AG09309 (cell line): Measurements from ENCODE around the gene SLC7A7.
"Not testable (repeated sequence)": the region's sequence is repeated elsewhere in the genome, so short reads cannot be mapped to it uniquely, and the experiment has no call there.

Source experiments
- DNase-seq: peaks from one replicate; pipeline ENCODE4 v3.0.0-alpha.2; 2010; ENCODE audit warnings: low read depth
- H3K4me3 ChIP-seq: 2 replicates; pipeline ENCODE4 v1.5.1; 2011; ENCODE audit warnings: mild to moderate bottlenecking, low read depth, low read length, moderate library complexity; ENCODE audit not compliant: control insufficient read depth
- TF ChIP-seq, protein P1 (sequence below): IDR thresholded peaks from 2 replicates; pipeline ENCODE4 v1.5.1; 2011; ENCODE audit warnings: mild to moderate bottlenecking, low read depth, low read length, inconsistent platforms; ENCODE audit not compliant: insufficient read depth, control insufficient read depth; ENCODE audit errors: missing control alignments

SLC7A7 gene

DNA sequence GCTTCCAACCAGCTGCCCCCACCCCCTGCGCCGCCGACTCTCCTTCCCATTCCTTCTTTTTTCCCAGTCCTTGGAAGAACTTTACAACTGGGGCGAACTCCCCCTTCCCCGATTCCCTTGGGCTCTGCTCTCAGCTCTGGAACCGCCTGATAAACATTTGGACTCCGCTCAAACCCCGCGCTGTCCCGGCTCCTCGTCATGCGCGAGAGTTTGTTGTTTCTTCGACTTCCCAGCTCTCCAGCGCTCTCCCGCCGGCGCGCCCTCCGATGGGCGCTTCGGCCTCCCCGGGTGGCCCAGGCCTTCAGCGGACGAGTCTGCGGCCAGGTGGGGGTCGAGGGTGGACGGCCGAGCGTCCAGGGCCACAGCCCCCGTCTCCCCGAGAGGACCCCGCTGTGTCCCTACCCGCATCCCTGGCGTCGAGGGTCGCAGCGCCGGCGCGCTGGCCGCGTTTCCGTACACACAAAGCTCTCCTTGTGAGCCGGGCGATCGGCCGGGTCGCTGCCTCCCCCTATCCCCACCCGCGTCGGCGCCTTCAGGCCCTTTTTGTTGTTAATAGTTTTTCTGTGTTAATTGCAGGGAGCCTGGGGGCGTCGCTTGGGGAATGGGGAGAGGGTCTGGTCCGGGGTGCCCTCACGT lies 22.0 kb upstream of the SLC7A7 start:
- peak overlapping the region; percentile 86 for H3K4me3 ChIP-seq
- TF ChIP-seq, protein P1, sequence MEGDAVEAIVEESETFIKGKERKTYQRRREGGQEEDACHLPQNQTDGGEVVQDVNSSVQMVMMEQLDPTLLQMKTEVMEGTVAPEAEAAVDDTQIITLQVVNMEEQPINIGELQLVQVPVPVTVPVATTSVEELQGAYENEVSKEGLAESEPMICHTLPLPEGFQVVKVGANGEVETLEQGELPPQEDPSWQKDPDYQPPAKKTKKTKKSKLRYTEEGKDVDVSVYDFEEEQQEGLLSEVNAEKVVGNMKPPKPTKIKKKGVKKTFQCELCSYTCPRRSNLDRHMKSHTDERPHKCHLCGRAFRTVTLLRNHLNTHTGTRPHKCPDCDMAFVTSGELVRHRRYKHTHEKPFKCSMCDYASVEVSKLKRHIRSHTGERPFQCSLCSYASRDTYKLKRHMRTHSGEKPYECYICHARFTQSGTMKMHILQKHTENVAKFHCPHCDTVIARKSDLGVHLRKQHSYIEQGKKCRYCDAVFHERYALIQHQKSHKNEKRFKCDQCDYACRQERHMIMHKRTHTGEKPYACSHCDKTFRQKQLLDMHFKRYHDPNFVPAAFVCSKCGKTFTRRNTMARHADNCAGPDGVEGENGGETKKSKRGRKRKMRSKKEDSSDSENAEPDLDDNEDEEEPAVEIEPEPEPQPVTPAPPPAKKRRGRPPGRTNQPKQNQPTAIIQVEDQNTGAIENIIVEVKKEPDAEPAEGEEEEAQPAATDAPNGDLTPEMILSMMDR: no peak
- no peak for DNase-seq

DNA sequence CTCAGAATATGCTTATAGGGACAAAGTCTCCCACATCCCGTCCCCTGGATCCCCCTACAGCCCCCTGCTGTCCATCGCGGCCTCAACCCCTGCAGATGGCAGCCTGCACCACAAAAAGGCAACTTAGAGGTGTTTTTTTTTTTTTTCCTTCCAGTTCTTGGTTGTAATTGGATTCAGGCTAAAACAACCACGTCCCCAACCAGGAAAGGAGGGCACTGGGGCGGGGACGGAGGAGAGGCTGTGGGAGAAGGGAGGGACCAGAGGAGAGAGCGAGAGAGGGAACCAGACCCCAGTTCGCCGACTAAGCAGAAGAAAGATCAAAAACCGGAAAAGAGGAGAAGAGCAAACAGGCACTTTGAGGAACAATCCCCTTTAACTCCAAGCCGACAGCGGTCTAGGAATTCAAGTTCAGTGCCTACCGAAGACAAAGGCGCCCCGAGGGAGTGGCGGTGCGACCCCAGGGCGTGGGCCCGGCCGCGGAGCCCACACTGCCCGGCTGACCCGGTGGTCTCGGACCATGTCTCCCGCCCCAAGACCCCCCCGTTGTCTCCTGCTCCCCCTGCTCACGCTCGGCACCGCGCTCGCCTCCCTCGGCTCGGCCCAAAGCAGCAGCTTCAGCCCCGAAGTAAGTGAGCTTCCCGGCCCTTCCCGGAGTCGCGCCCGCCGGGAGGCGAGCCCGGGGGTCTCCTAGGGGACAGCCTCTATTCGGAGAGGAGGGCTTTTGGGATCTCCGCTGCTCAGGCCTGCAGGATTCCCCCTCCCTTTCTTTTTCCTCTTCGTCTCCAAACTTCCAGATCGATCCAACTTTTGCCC lies 21.3 kb upstream of the SLC7A7 start, which contains the start of gene MMP14:
MMP14 (plus strand) TSS at position 285 of the 813 bp plus-strand sequence; CDS start at position 518, 233 bp downstream.
- peak within 1 kb of the TSS; percentile 86 for H3K4me3 ChIP-seq
- no peak for DNase-seq
- TF ChIP-seq, protein P1: peak; percentile 66

DNA sequence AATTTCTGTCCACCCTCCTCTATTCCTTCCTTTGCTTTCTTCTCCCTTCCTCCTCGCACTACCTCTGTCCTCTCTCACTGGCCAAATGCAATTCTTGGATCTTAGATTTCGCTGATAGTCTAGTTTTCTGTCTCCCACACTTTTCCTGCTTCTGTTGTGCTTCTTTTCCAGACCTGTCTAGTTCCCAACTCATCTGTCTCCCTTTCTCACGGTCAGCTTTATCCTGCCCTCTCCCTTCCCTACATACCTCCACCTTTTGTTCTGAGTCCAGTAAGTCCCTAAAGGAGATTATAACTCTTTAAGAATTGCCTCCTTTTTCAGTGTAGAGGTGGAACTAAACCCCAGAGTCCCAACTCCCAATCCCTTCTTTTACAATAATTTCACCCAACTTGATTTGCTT lies 20.3 kb upstream of the SLC7A7 start:
- no peak for DNase-seq
- no peak overlapping the region for H3K4me3 ChIP-seq
- TF ChIP-seq, protein P1: no peak

DNA sequence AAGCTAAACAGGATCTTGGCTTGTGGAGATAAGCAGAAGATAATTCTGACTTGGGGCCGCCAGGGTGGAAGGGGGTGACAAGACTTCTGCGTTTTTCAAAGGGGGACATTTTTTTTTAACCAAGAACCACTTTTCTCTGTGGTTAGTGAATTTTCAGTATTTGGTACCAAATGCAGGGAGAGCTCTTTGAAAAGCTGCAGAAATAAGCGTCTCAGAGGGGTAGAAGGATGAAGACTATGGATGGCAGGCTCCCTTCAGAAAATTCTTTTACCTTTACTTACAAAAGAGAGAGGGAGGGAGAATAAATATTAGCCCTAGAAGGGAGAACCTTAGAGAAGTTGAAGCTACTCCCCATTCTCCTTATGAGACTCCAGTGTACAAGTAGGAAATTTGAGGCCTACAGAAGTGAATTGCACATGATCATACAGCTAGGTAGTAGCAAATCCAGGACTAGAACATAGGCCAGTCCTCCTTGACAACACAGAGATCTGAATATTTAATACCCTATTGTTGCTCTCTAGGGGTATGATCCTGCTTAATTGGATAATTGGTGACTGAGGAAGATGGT lies 15.3 kb upstream of the SLC7A7 start:
- TF ChIP-seq, protein P1: no peak
- H3K4me3 ChIP-seq: peak overlapping the region; percentile 60
- no peak for DNase-seq

DNA sequence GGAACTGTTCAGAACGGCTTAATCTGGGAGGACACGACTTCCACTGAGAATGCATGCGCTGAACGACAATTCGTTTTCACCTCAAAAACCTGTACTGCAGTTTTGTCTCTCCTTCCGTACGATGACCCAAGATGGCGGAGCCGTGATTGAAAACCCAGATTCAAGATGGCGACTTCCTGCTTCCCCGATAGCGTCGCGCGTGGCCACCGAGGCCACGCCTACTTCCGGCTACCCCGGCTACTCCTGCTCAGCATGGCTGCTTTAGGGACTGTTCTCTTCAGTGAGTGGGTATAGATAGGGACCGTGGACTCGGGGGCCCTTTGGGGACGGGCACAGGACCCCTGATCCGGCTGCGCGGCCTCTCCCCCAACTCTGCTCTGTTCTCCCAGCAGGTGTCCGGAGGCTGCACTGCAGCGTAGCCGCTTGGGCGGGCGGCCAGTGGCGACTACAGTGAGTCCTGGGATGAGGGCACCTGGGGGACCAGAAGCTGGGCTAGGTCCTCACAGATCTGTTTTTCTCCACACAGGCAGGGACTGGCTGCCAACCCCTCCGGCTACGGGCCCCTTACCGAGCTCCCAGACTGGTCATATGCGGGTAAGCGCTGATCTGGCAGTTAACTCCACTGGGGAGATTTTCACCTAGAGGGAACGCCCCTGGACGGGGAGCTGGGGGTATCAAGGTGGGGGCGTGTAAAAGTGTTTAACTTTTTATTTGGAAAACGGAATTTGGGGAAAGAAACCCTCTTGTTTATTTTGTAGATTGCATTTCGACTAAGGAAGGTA lies 14.6 kb upstream of the SLC7A7 start, which contains the start of gene MRPL52:
MRPL52 (plus strand) TSS at position 227 of the 782 bp plus-strand sequence; CDS start at position 253, 26 bp downstream.
- DNase-seq: no peak
- TF ChIP-seq, protein P1: no peak
- H3K4me3 ChIP-seq: peak within 1 kb of the TSS; percentile 60

DNA sequence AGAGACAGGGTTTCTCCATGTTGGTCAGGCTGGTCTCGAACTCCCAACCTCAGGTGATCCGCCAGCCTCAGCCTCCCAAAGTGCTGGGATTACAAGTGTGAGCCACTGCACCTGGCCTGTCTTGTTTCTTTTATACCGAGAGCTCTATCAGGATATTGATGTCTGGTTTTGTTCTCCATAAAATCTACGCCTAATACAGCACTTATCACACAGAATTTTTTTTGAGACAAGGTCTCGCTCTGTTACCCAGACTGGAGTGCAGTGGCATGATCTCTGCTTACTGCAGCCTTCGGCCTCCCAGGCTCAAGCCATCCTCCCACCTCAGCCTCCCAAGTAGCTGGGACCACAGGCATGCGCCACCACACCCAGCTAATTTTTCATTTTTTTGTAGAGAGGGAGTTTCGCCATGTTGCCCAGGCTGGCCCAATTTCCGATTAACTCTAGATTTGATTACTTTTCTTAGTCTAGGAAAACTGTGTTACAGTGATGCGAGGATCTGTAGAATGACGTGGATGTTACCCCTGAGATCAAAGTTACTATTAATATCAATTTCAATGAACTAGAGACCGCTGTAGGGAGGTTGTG lies 13.9 kb upstream of the SLC7A7 start:
- not testable (repeated sequence) for H3K4me3 ChIP-seq, DNase-seq
